SK-MEL-5 (cell line): ENCODE measurements around the gene EMSY. TPM values are rescaled to one million over a fixed set of nuclear protein-coding genes. Genes with fewer than 3 reads are reported as not detected.
A peak's percentile ranks its signal among the peaks of the same experiment; 100 is the strongest.
"Not testable (repeated sequence)": the region's sequence is repeated elsewhere in the genome, so short reads cannot be mapped to it uniquely, and the experiment has no call there.

Experiments
- DNase-seq: peaks from one replicate; pipeline ENCODE4 v3.0.0-alpha.2; 2016; ENCODE audit warnings: low read depth, low spot score
- in situ Hi-C: cut with HindIII; loops from 2 replicates; pipeline ENCODE4 v1.10.0; 2016; ENCODE audit warnings: low sequenced_read_pairs, high pct_unique_total_duplicates, low pct_unique_long_range_greater_than_20kb
- polyA plus RNA-seq, 2 experiments: library from polyadenylated mRNA; depleted of rRNA; stranded (reverse); fragments of >200 nt; gene quantifications; 2 replicates each; pipeline ENCODE4 v1.2.3, GENCODE V29; 2015
- total RNA-seq: library from RNA; depleted of rRNA; stranded (reverse); fragments of >200 nt; shearing (Covaris generic); gene quantifications from 2 replicates; pipeline ENCODE4 v1.2.3, GENCODE V29; 2014; rRNA removed

EMSY gene
- total RNA-seq, result 8.3 and 11.2 TPM in 2 replicates
- 11.1 and 11.6 TPM in 2 replicates for polyA plus RNA-seq (2015; cell fraction: cytosol; rRNA removed)
- polyA plus RNA-seq (2015; cell fraction: nucleus; rRNA removed), result 20.6 and 24.8 TPM in 2 replicates

GRCh38 chr11:76444384-76445120 lies at the start of gene EMSY:
TSS of gene EMSY (plus strand) at chr11:76445018. CDS start at chr11:76446939, 1,921 bp downstream.
- in situ Hi-C loops, result no loop called here
- peak; percentile 97 for DNase-seq

- in situ Hi-C loops, result no loop called here
Measured at GRCh38 chr11:76395296-76395695, 49.5 kb upstream of the EMSY start.

GRCh38 chr11:76397383-76397782 lies 47.4 kb upstream of the EMSY start:
- DNase-seq, result no peak
- in situ Hi-C loops, result no loop called here

More at GRCh38 chr11:76395296-76395695, 49.5 kb upstream of the EMSY start:
- DNase-seq, result no peak

- DNase-seq, result no peak
- in situ Hi-C loops, result no loop called here
Measured at GRCh38 chr11:76400967-76401366, 43.9 kb upstream of the EMSY start.

- DNase-seq, in situ Hi-C loops: not testable (repeated sequence)
Measured at GRCh38 chr11:76401484-76401883, 43.3 kb upstream of the EMSY start.

GRCh38 chr11:76406359-76406758 lies 38.5 kb upstream of the EMSY start:
- no peak for DNase-seq
- in situ Hi-C loops, result no loop called here

- DNase-seq, result peak; percentile 62
Measured at GRCh38 chr11:76408171-76408965, 36.5 kb upstream of the EMSY start.

GRCh38 chr11:76410851-76411357 lies 33.9 kb upstream of the EMSY start:
- in situ Hi-C loops, result no loop called here
- DNase-seq, result no peak

More at GRCh38 chr11:76408171-76408965, 36.5 kb upstream of the EMSY start:
- in situ Hi-C loops, result no loop called here

GRCh38 chr11:76415073-76415472 lies 29.7 kb upstream of the EMSY start:
- in situ Hi-C loops, result no loop called here
- DNase-seq, result no peak

GRCh38 chr11:76419896-76420295 lies 24.9 kb upstream of the EMSY start:
- peak; percentile 59 for DNase-seq
- in situ Hi-C loops, result no loop called here

- DNase-seq, result no peak
Measured at GRCh38 chr11:76424379-76424778, 20.4 kb upstream of the EMSY start.

GRCh38 chr11:76424891-76425290 lies 19.9 kb upstream of the EMSY start:
- no peak for DNase-seq
- in situ Hi-C loops, result no loop called here

More at GRCh38 chr11:76424379-76424778, 20.4 kb upstream of the EMSY start:
- in situ Hi-C loops, result no loop called here

- DNase-seq, result no peak
- in situ Hi-C loops, result no loop called here
Measured at GRCh38 chr11:76426660-76427059, 18.2 kb upstream of the EMSY start.

GRCh38 chr11:76436020-76436419 lies 8.8 kb upstream of the EMSY start:
- in situ Hi-C loops, result no loop called here
- no peak for DNase-seq

GRCh38 chr11:76443268-76443980 lies 1.4 kb upstream of the EMSY start:
- no peak for DNase-seq
- in situ Hi-C loops, result no loop called here

GRCh38 chr11:76444065-76444383 lies 794 bp upstream of the EMSY start:
- in situ Hi-C loops, result no loop called here
- DNase-seq, result no peak

GRCh38 chr11:76445121-76446084 lies 585 bp downstream of the EMSY start:
- in situ Hi-C loops, result no loop called here
- peak; percentile 90 for DNase-seq
